ENCODE measurements around the gene IL3RA.

Gene IL3RA

GRCh38 chrX:1378306-1378759 is 41.7 kb downstream of the IL3RA start:
- H3K27ac ChIP-seq: no peak overlapping the region
- no peak for DNase-seq (ENCODE audit: low read depth, low spot score)

- no peak overlapping the region for H3K27ac ChIP-seq
- DNase-seq (ENCODE audit: low read depth, low spot score): no peak
Observed at GRCh38 chrX:1380672-1381233, 44.2 kb downstream of the IL3RA start.

GRCh38 chrX:1384658-1385252 is 48.2 kb downstream of the IL3RA start:
- DNase-seq (ENCODE audit: low read depth, low spot score): no peak

GRCh38 chrX:1385253-1386223 is 49.0 kb downstream of the IL3RA start:
- DNase-seq (ENCODE audit: low read depth, low spot score): no peak
- H3K27ac ChIP-seq: no peak overlapping the region

More at GRCh38 chrX:1384658-1385252, 48.2 kb downstream of the IL3RA start:
- H3K27ac ChIP-seq: no peak overlapping the region

GRCh38 chrX:1386338-1387127 is 49.9 kb downstream of the IL3RA start:
- no peak overlapping the region for H3K27ac ChIP-seq
- no peak for DNase-seq (ENCODE audit: low read depth, low spot score)

- no peak for DNase-seq (ENCODE audit: low read depth, low spot score)
- no peak overlapping the region for H3K27ac ChIP-seq
Observed at GRCh38 chrX:1387141-1387776, 50.7 kb downstream of the IL3RA start.

- DNase-seq (ENCODE audit: low read depth, low spot score): no peak
- no peak overlapping the region for H3K27ac ChIP-seq
Observed at GRCh38 chrX:1388651-1389050, 52.1 kb downstream of the IL3RA start.

GRCh38 chrX:1389181-1389992 is 52.8 kb downstream of the IL3RA start:
- H3K27ac ChIP-seq: no peak overlapping the region
- DNase-seq (ENCODE audit: low read depth, low spot score): no peak

- DNase-seq (ENCODE audit: low read depth, low spot score): no peak
Observed at GRCh38 chrX:1389993-1390285, 53.4 kb downstream of the IL3RA start.

GRCh38 chrX:1390621-1391369 is 54.2 kb downstream of the IL3RA start:
- no peak for DNase-seq (ENCODE audit: low read depth, low spot score)
- H3K27ac ChIP-seq: peak overlapping the region; percentile 95

More at GRCh38 chrX:1389993-1390285, 53.4 kb downstream of the IL3RA start:
- no peak overlapping the region for H3K27ac ChIP-seq

GRCh38 chrX:1391370-1391706 is 54.8 kb downstream of the IL3RA start:
- no peak for DNase-seq (ENCODE audit: low read depth, low spot score)
- H3K27ac ChIP-seq: peak overlapping the region; percentile 95

GRCh38 chrX:1391707-1392375 is 55.3 kb downstream of the IL3RA start, which contains the start of gene SLC25A6:
Gene SLC25A6, minus strand, starts transcription at chrX:1392113. Its CDS starts 104 bp downstream, at chrX:1392009.
- peak within 1 kb of the TSS; percentile 95 for H3K27ac ChIP-seq
- DNase-seq (ENCODE audit: low read depth, low spot score): peak; percentile 85

- no peak for DNase-seq (ENCODE audit: low read depth, low spot score)
Observed at GRCh38 chrX:1392376-1393068, 55.9 kb downstream of the IL3RA start.

GRCh38 chrX:1393871-1394615 is 57.5 kb downstream of the IL3RA start:
- no peak overlapping the region for H3K27ac ChIP-seq
- DNase-seq (ENCODE audit: low read depth, low spot score): no peak

More at GRCh38 chrX:1392376-1393068, 55.9 kb downstream of the IL3RA start:
- peak overlapping the region; percentile 95 for H3K27ac ChIP-seq

GRCh38 chrX:1394731-1395501 is 58.3 kb downstream of the IL3RA start:
- H3K27ac ChIP-seq: no peak overlapping the region
- DNase-seq (ENCODE audit: low read depth, low spot score): no peak
